NT2/D1 (cell line): ENCODE results near the gene HSFX2.
"Not testable (repeated sequence)": the region's sequence is repeated elsewhere in the genome, so short reads cannot be mapped to it uniquely, and the experiment has no call there.

ENCODE experiments used
- DNase-seq: peaks from one replicate; pipeline ENCODE4 v3.0.0-alpha.2; 2011; ENCODE audit warnings: low read depth, low spot score
- H3K27me3 ChIP-seq: 2 replicates; pipeline ENCODE4 v1.6.0; 2011; ENCODE audit warnings: mild to moderate bottlenecking; ENCODE audit not compliant: insufficient read length, insufficient read depth
- H3K36me3 ChIP-seq: 2 replicates; pipeline ENCODE4 v1.6.1; 2011; ENCODE audit warnings: mild to moderate bottlenecking, low read length, mixed read lengths; ENCODE audit not compliant: insufficient read depth, insufficient read length
- H3K4me1 ChIP-seq: 2 replicates; pipeline ENCODE4 v1.5.1; 2011; ENCODE audit not compliant: insufficient read depth, insufficient read length
- H3K4me3 ChIP-seq: 2 replicates; pipeline ENCODE4 v1.5.1; 2011; ENCODE audit warnings: low read depth; ENCODE audit not compliant: insufficient read length
- H3K9ac ChIP-seq: 2 replicates; pipeline ENCODE4 v1.6.0; 2011; ENCODE audit warnings: low read depth; ENCODE audit not compliant: insufficient read length
- H3K9me3 ChIP-seq: 2 replicates; pipeline ENCODE4 v1.5.1; 2011; ENCODE audit warnings: mild to moderate bottlenecking, low read length; ENCODE audit not compliant: insufficient read depth
- SUZ12 ChIP-seq: IDR thresholded peaks from 2 replicates; pipeline ENCODE4 v1.6.1; 2011; ENCODE audit not compliant: insufficient read length, insufficient read depth; ENCODE audit errors: extremely low read depth
- YY1 ChIP-seq: IDR thresholded peaks from 2 replicates; pipeline ENCODE4 v1.6.1; 2011; ENCODE audit not compliant: insufficient read length, insufficient read depth
- ZNF274 ChIP-seq: IDR thresholded peaks from 2 replicates; pipeline ENCODE4 v1.6.1; 2011; ENCODE audit warnings: mild to moderate bottlenecking, low read depth, low read length

Gene HSFX2

DNA sequence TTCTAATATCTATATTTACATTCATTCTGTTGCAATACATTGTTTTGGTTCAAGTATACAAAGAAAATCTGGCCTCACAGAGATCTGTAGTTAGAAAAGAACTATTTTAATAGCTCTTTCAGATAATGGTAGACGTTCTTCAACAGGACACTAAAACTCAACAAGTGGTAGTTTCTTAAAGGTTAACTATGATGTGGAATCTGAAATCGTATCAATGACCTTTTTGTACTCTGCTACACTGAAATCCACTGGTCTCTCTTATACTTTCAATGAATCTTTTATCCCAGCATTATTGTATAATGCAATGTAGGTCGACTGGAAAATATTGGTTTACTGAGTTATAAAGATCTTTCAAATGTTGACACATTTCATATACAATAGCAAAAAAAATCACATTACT, 23.8 kb upstream of the HSFX2 start:
- no peak for TF ChIP-seq ZNF274
- no peak for TF ChIP-seq YY1
- TF ChIP-seq SUZ12, result no peak

DNA sequence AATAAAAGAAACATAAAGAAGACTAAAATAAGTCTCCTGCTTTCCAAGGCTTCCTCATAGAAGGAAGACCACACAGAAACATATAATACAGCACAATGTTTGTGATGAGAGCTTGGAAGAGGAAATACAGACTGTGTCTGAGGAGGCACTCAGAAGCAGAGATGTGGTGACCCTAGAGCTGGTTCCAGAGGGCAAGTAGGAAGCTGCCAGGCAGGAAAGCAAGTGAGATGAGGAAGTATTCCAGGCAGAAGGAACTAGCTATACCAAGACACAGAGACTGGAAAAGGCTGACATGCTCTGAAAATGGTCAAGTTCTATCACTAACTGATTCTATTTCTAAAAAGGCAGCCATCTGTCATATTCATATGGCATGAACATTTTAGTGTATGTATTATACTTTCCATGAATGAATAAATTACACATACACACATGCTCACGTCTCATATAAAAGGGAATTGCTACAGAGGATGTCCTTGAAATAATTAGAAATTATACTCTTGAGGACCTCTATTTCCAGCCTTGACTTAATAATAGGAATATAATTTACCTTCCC, 16.6 kb upstream of the HSFX2 start:
- DNase-seq, result no peak
- Histone ChIP-seq H3K27me3 (no peaks in the 10 kb centered on the region), H3K36me3 (peaks cover 14% of the 10 kb centered on the region), H3K9ac (no peak overlapping the region), H3K9me3 (no peaks in the 10 kb centered on the region), H3K4me3 (no peak overlapping the region), H3K4me1 (no peaks in the 10 kb centered on the region)
- TF ChIP-seq SUZ12 (no peak), ZNF274 (no peak), YY1 (no peak)

More for the DNA sequence above, 23.8 kb upstream of the HSFX2 start:
- Histone ChIP-seq H3K27me3 (no peaks in the 10 kb centered on the region), H3K9ac (no peak overlapping the region), H3K36me3 (no peaks in the 10 kb centered on the region), H3K4me1 (no peaks in the 10 kb centered on the region), H3K4me3 (no peak overlapping the region), H3K9me3 (no peaks in the 10 kb centered on the region)
- DNase-seq, result no peak

DNA sequence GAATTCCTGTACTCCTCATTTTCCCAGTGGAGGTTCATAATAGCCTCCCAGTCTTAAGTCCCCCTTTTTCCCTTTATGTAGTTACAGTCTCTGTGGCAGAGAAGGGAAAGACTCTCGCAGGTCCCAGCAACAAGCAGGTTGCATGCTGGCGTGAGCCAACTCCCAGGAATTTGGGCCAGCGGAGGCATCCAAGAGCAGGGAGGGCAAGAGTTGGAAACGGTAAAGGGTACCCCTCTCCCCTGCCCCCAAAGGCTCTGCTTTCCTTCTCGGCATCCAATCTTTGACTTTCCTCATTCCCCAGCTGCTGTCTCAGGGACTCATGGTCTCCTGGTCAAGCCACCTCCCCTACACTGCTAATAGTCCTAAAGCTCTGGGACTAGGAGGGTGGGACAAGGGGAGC, 15.4 kb upstream of the HSFX2 start:
- peaks cover 14% of the 10 kb centered on the region for H3K36me3 ChIP-seq
- H3K27me3 ChIP-seq, result no peaks in the 10 kb centered on the region
- H3K4me1 ChIP-seq, result no peaks in the 10 kb centered on the region
- H3K4me3 ChIP-seq, result no peak overlapping the region
- H3K9me3 ChIP-seq, result no peaks in the 10 kb centered on the region
- DNase-seq, result no peak
- TF ChIP-seq SUZ12 (no peak), YY1 (no peak), ZNF274 (no peak)
- H3K9ac ChIP-seq, result no peak overlapping the region

DNA sequence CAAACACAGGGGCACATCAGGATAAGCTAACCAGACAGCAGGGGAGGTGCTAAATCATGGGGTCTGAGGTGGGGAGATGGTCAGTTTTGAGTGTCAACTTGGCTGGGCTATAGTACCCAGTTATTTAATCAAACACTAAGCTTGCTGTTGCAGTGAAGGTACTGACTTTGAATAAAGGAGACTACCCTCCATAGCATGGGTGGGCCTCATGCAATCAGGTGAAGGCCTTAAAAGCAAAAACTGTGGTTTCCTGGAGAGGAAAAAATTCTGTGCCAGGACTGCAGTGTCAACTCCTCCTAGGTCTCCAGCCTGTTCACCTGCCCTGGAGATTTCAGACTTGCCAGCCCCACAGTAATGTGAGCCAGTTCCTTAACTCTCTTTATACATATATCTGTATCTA, 12.6 kb upstream of the HSFX2 start:
- Histone ChIP-seq H3K9ac (no peak overlapping the region), H3K4me1 (no peaks in the 10 kb centered on the region), H3K36me3 (peaks cover 16% of the 10 kb centered on the region), H3K4me3 (no peak overlapping the region), H3K27me3 (no peaks in the 10 kb centered on the region), H3K9me3 (no peaks in the 10 kb centered on the region)
- DNase-seq, result no peak
- TF ChIP-seq ZNF274 (no peak), SUZ12 (no peak), YY1 (no peak)

DNA sequence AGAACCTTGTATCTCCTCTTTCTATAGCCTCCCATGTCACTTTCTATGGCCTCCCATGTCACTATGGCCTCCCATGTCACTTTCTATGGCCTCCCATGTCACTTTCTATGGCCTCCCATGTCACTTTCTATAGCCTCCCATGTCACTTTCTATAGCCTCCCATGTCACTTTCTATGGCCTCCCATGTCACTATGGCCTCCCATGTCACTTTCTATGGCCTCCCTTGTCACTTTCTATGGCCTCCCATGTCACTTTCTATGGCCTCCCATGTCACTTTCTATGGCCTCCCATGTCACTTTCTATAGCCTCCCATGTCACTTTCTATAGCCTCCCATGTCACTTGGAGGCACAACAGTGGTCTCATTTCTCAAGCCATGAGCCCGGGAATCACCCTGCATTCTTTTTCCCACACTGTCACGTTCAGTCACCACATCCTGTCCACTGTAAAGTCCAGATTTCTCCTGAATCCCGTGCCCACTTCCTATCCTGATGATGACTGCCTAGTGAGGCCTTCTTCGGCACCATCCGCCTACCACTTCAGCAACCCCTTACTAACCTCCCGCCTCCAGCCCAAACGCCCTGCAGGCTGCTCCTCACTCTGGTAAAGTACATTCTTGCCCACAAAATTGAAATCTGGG, 10.3 kb upstream of the HSFX2 start:
- not testable (repeated sequence) for H3K4me1 ChIP-seq, H3K9ac ChIP-seq, H3K27me3 ChIP-seq, DNase-seq, H3K9me3 ChIP-seq, H3K4me3 ChIP-seq
- peaks cover 16% of the 10 kb centered on the region for H3K36me3 ChIP-seq

DNA sequence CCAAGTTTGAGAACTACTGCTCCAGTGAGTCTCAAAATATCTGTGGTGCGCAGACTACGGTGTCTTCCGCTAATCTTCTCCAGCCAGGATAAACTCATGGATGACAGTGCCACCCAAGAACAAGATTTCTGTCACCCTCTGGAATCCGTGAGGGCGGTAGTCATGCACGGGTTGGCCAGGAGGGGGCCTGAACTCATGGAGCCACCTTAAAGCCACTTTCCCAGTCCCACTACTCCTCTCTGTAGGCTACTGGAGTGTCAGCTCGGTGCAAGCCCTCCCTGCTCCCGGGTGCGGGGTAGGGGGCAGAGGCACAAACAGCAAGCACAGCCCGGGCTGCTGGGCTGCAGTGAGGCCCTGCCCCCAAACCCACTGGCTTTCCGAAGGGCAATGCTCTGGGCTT, 3.5 kb upstream of the HSFX2 start:
- not testable (repeated sequence) for DNase-seq, H3K4me1 ChIP-seq, H3K9me3 ChIP-seq, H3K4me3 ChIP-seq, H3K9ac ChIP-seq, H3K36me3 ChIP-seq, H3K27me3 ChIP-seq

DNA sequence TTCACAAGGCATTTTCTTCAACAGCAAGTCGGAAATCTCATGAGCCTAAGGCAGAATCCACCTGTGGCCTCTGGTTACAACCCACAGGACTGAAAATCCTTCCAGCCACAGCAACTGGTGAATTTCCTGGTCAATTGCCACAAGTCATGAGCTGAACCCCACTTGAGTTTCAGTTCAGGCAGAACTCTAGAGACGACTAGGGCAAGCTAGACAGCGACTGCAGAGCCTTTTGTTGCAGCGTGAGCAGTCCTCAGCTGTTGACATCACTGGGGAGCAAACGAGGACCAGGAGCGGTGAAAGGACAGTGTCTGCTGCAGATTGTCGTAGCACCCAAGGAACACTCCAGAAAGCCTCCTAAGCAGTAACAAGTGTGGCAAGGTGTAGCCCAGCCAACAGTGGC, 829 bp upstream of the HSFX2 start:
- not testable (repeated sequence) for H3K9me3 ChIP-seq, DNase-seq, H3K27me3 ChIP-seq, H3K4me1 ChIP-seq, H3K4me3 ChIP-seq, H3K36me3 ChIP-seq, H3K9ac ChIP-seq

DNA sequence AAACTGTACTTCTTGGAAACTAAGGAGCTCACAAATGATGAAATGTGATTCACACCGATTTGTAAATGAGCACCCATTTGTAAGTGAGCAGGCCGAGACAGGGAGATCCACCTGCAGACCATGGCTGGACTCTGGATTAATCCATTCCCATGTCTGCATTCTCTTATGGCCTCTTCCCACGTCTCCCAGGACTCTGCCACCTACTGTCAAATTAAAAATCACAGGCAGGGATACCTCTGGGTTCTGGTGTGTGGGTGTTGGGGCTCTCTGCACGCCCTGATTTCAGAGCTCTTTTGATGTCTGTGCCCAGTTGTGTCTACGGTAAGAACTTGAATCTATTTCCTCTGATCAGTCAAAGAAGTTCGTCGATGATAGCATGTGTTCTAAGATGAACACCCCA, 4.1 kb downstream of the HSFX2 start:
- not testable (repeated sequence) for H3K4me3 ChIP-seq, H3K36me3 ChIP-seq, H3K4me1 ChIP-seq, H3K27me3 ChIP-seq, DNase-seq, H3K9me3 ChIP-seq, H3K9ac ChIP-seq

DNA sequence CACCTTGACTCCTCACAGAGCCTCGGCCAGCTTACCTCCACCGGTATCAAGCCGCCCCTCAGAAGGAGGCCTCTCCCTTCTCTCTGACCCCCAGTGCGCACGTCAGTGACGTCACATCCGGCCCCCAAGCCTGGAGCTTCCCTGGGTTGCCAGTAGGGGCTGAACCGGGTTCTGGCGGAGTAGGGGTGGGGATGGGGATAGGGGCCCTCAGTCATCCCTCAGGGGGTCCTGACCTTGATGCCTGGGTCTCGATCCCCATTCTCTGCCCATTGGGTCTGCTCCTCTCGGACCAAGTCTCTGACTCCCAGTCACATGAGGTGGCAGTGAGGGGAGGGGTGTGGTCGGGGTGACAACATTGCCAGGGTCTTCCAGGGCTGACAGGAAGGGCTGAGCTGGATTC, 7.8 kb downstream of the HSFX2 start, which contains the start of gene MAGEA9B:
MAGEA9B (minus strand) TSS at position 101 of the 400 bp plus-strand sequence. CDS start 4,280 bp downstream, outside the sequence.
- H3K9ac ChIP-seq, DNase-seq, H3K27me3 ChIP-seq, H3K36me3 ChIP-seq, H3K4me1 ChIP-seq, H3K9me3 ChIP-seq, H3K4me3 ChIP-seq: not testable (repeated sequence)

DNA sequence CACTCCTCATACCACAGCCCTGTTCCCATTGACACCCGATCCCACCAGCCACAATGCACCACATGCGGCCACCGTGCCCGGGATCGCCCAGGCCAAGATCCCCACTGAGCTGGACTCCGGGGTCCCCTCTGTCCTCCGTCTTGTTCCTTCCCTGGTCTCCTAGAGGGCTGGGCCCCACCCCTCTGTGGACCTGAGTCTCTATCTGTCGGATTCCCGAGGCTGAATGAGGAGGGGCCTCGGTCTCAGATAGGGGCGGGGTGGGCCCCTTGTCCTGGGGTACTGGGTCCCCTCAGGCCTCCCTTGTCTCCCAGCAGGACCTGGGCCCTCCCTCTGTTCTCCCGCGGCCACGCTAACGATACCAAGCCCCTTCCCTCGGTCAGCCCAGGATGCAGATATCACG, 9.5 kb downstream of the HSFX2 start:
- not testable (repeated sequence) for H3K4me3 ChIP-seq, H3K9ac ChIP-seq, H3K36me3 ChIP-seq, H3K4me1 ChIP-seq, DNase-seq, H3K9me3 ChIP-seq, H3K27me3 ChIP-seq

DNA sequence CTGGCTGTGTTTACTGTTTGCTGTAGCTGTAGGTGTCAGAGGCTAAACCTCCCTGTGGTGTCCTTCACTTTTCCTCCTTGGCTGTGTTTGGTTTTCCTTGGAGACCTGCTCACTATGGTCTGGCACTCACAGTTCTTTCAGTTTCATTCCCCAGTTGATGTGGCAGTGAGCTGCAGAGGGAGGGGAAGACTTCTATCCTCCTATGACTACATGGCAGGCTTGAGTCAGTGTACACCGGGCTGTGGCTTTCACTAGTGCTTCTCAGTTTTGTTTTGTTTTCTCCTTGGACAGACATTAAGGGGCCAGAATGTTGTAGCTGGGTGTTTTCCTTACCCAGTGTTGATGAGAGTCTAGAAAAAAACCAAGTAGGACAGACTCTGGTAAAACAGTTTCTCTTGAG, 21.7 kb downstream of the HSFX2 start:
- H3K4me1 ChIP-seq, H3K4me3 ChIP-seq, H3K36me3 ChIP-seq, H3K27me3 ChIP-seq, H3K9me3 ChIP-seq, DNase-seq, H3K9ac ChIP-seq: not testable (repeated sequence)
